NCI-H1092 (cell line): ENCODE data around the gene LY86.

ENCODE experiments used
- DNase-seq: peaks from one replicate; lab custom pipeline; 2025; lab: John Stamatoyannopoulos, UW

LY86 gene

GRCh38 chr6:6570929-6571671 lies 17.4 kb upstream of the LY86 start:
- no peak for DNase-seq

- DNase-seq = no peak
Measured at GRCh38 chr6:6575143-6575542, 13.4 kb upstream of the LY86 start.

GRCh38 chr6:6577735-6578134 lies 10.8 kb upstream of the LY86 start:
- DNase-seq = no peak

GRCh38 chr6:6579281-6579680 lies 9.2 kb upstream of the LY86 start:
- no peak for DNase-seq

GRCh38 chr6:6580225-6580856 lies 8.2 kb upstream of the LY86 start:
- DNase-seq = no peak

- no peak for DNase-seq
Measured at GRCh38 chr6:6581054-6581453, 7.5 kb upstream of the LY86 start.

- no peak for DNase-seq
Measured at GRCh38 chr6:6582131-6582530, 6.4 kb upstream of the LY86 start.

- no peak for DNase-seq
Measured at GRCh38 chr6:6583836-6584235, 4.7 kb upstream of the LY86 start.

GRCh38 chr6:6584310-6585002 lies 4.1 kb upstream of the LY86 start:
- DNase-seq = no peak

GRCh38 chr6:6585003-6585311 lies 3.6 kb upstream of the LY86 start:
- no peak for DNase-seq

GRCh38 chr6:6586167-6586566 lies 2.4 kb upstream of the LY86 start:
- DNase-seq = no peak

- no peak for DNase-seq
Measured at GRCh38 chr6:6586671-6587526, 1.6 kb upstream of the LY86 start.

- DNase-seq = no peak
Measured at GRCh38 chr6:6587696-6588063, 840 bp upstream of the LY86 start.

GRCh38 chr6:6588924-6589709 lies 597 bp downstream of the LY86 start:
- DNase-seq = no peak

- no peak for DNase-seq
Measured at GRCh38 chr6:6590530-6590929, 2.0 kb downstream of the LY86 start.

GRCh38 chr6:6591778-6592465 lies 3.4 kb downstream of the LY86 start:
- no peak for DNase-seq

- no peak for DNase-seq
Measured at GRCh38 chr6:6592826-6593475, 4.4 kb downstream of the LY86 start.

GRCh38 chr6:6593867-6594468 lies 5.4 kb downstream of the LY86 start:
- DNase-seq = no peak

- no peak for DNase-seq
Measured at GRCh38 chr6:6595025-6595424, 6.5 kb downstream of the LY86 start.

GRCh38 chr6:6595952-6596351 lies 7.4 kb downstream of the LY86 start:
- no peak for DNase-seq
